ENCODE results near the gene STAMBP. TPM values are rescaled to one million over a fixed set of nuclear protein-coding genes. Genes with fewer than 3 reads are reported as not detected.

The STAMBP gene
- polyA plus RNA-seq, 3 donors = 26.0 to 40.8 (median 40.7) TPM

DNA sequence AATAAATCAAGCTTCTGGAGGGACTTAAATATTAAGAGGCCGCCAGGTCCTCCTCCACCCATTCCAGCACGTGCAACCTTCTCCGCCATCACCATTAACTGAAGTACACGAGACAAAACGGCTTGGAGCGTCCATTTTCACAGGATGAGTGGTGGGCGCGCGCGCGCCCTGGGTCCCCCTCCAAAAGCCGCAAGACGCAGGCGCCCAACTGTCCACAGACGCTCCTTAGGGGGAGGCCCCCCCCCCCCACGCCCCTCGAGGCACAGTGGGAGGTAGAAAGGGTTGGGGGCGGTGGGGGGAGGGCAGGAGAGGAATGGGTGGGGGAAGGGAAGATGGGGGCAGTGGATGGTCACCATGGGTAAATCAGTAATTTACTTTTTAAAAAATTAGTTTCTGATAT, 10.5 kb upstream of the STAMBP start:
- TF ChIP-seq, protein P1, sequence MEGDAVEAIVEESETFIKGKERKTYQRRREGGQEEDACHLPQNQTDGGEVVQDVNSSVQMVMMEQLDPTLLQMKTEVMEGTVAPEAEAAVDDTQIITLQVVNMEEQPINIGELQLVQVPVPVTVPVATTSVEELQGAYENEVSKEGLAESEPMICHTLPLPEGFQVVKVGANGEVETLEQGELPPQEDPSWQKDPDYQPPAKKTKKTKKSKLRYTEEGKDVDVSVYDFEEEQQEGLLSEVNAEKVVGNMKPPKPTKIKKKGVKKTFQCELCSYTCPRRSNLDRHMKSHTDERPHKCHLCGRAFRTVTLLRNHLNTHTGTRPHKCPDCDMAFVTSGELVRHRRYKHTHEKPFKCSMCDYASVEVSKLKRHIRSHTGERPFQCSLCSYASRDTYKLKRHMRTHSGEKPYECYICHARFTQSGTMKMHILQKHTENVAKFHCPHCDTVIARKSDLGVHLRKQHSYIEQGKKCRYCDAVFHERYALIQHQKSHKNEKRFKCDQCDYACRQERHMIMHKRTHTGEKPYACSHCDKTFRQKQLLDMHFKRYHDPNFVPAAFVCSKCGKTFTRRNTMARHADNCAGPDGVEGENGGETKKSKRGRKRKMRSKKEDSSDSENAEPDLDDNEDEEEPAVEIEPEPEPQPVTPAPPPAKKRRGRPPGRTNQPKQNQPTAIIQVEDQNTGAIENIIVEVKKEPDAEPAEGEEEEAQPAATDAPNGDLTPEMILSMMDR (IDR thresholded peaks at IDR 0.05) = no peak

DNA sequence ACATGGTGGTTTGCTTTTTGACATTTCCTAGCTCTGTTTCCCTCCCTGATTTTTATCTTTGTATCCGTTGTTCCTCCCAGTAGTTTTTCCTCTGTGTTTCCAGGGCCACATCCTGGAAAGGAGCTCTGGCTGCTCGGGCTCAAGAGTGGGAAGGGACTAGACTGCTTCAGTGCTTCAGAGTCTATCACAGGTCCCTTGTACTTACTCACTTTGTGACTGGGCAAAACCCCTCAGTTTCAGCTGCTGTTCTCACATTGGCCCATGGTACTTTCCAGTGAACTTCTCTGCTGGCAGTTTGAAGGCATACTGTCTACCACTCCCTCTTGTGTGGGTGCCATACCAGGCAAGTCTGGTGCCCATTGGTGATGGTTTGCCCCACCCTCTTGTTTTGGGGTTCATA, 7.5 kb upstream of the STAMBP start:
- no peaks in the 10 kb centered on the region for H3K9me3 ChIP-seq (replicated peaks in 1 of 2; ENCODE audit: control insufficient read depth in 1 of 2, insufficient read depth in 1 of 2, low read length in 2 of 2)
- Mint-ChIP-seq H3K27me3 (ENCODE audit: low read depth in 3 of 3) (peaks cover 4 to 7% (median 6%) of the 10 kb centered on the region in 3 donors), H3K4me3 (no peak overlapping the region), H3K4me1 (no peaks in the 10 kb centered on the region), H3K27ac (no peak overlapping the region), H3K9me3 (no peaks in the 10 kb centered on the region), H3K36me3 (no peaks in the 10 kb centered on the region)
- H3K4me1 ChIP-seq (ENCODE audit: control insufficient read depth in 1 of 2, insufficient read depth in 2 of 2, low read length in 2 of 2) = no peaks in the 10 kb centered on the region
- no peak overlapping the region for H3K27ac ChIP-seq (ENCODE audit: low read depth in 1 of 2, low read length in 2 of 2)
- no peak overlapping the region for H3K4me2 ChIP-seq (replicated peaks; ENCODE audit: extremely low read depth, low read length, poor library complexity, severe bottlenecking)
- H4K20me1 ChIP-seq (ENCODE audit: insufficient read depth, low read length) = no peaks in the 10 kb centered on the region
- no peak for DNase-seq
- H2AFZ ChIP-seq (ENCODE audit: insufficient read depth, low read depth, low read length, poor library complexity, severe bottlenecking) = no peak overlapping the region
- 0% methylated on average over 1 of the region's 2 CpGs for WGBS (ENCODE audit: insufficient coverage)
- no peaks in the 10 kb centered on the region for H3K27me3 ChIP-seq (ENCODE audit: control insufficient read depth in 2 of 2, insufficient read depth in 2 of 2, low read length in 2 of 2)
- no peak overlapping the region for H3K4me3 ChIP-seq (replicated peaks in 1 of 3; ENCODE audit: low read depth in 2 of 3, low read length in 3 of 3)
- TF ChIP-seq, protein P1 (IDR thresholded peaks at IDR 0.05) = no peak
- H3K36me3 ChIP-seq (replicated peaks in 1 of 2; ENCODE audit: control insufficient read depth in 1 of 2, insufficient read depth in 2 of 2, low read length in 2 of 2) = no peaks in the 10 kb centered on the region
- H3K9ac ChIP-seq (ENCODE audit: insufficient read depth, low read length, poor library complexity, severe bottlenecking) = no peak overlapping the region
- no peaks in the 10 kb centered on the region for H3K79me2 ChIP-seq (ENCODE audit: insufficient read depth, low read length)
- intact Hi-C loops (cut with micrococcal nuclease) = loop anchor here in 1 of 2 donors (10.0 kb wide), 4 partner anchors 164 to 574 kb away; partner anchors contain the start of genes BOLA3 and TET3

More for the DNA sequence above, 10.5 kb upstream of the STAMBP start:
- Mint-ChIP-seq H3K4me3 (no peak overlapping the region), H3K4me1 (no peaks in the 10 kb centered on the region), H3K9me3 (no peaks in the 10 kb centered on the region), H3K27ac (no peak overlapping the region), H3K36me3 (no peaks in the 10 kb centered on the region), H3K27me3 (ENCODE audit: low read depth in 3 of 3) (peaks cover 4 to 7% (median 5%) of the 10 kb centered on the region in 3 donors)
- H3K4me1 ChIP-seq (ENCODE audit: control insufficient read depth in 1 of 2, insufficient read depth in 2 of 2, low read length in 2 of 2) = no peaks in the 10 kb centered on the region
- no peaks in the 10 kb centered on the region for H3K36me3 ChIP-seq (replicated peaks in 1 of 2; ENCODE audit: control insufficient read depth in 1 of 2, insufficient read depth in 2 of 2, low read length in 2 of 2)
- H3K27ac ChIP-seq (ENCODE audit: low read depth in 1 of 2, low read length in 2 of 2) = no peak overlapping the region
- no peak overlapping the region for H2AFZ ChIP-seq (ENCODE audit: insufficient read depth, low read depth, low read length, poor library complexity, severe bottlenecking)
- no peak overlapping the region for H3K4me3 ChIP-seq (replicated peaks in 1 of 3; ENCODE audit: low read depth in 2 of 3, low read length in 3 of 3)
- H3K9me3 ChIP-seq (replicated peaks in 1 of 2; ENCODE audit: control insufficient read depth in 1 of 2, insufficient read depth in 1 of 2, low read length in 2 of 2) = no peaks in the 10 kb centered on the region
- 100% methylated on average over 9 of the region's 18 CpGs for WGBS (ENCODE audit: insufficient coverage)
- no peak for DNase-seq
- H3K9ac ChIP-seq (ENCODE audit: insufficient read depth, low read length, poor library complexity, severe bottlenecking) = no peak overlapping the region
- no peaks in the 10 kb centered on the region for H3K79me2 ChIP-seq (ENCODE audit: insufficient read depth, low read length)
- no peak overlapping the region for H3K4me2 ChIP-seq (replicated peaks; ENCODE audit: extremely low read depth, low read length, poor library complexity, severe bottlenecking)
- intact Hi-C loops (cut with micrococcal nuclease) = no loop called here
- H4K20me1 ChIP-seq (ENCODE audit: insufficient read depth, low read length) = no peaks in the 10 kb centered on the region
- no peaks in the 10 kb centered on the region for H3K27me3 ChIP-seq (ENCODE audit: control insufficient read depth in 2 of 2, insufficient read depth in 2 of 2, low read length in 2 of 2)
